ENCODE results near the gene FXYD5. TPM values are rescaled to one million over a fixed set of nuclear protein-coding genes. Genes with fewer than 3 reads are reported as not detected.
"Not testable (repeated sequence)": the region's sequence is repeated elsewhere in the genome, so short reads cannot be mapped to it uniquely, and the experiment has no call there.

The FXYD5 gene
- total RNA-seq, 2 donors from 2014 or later, result 35.5 to 46.7 TPM

- intact Hi-C loops (cut with DNase I), result no loop called here
- ATAC-seq (no peak), DNase-seq (no peak)
These were observed 7.6 kb upstream of the FXYD5 start for GRCh38 chr19:35146746-35147459.

GRCh38 chr19:35149463-35149862, 5.1 kb upstream of the FXYD5 start:
- DNase-seq, result no peak
- ATAC-seq, result no peak
- intact Hi-C loops (cut with DNase I), result no loop called here

GRCh38 chr19:35150445-35150844, 4.1 kb upstream of the FXYD5 start:
- DNase-seq (no peak), ATAC-seq (no peak)
- intact Hi-C loops (cut with DNase I), result no loop called here

- DNase-seq (no peak), ATAC-seq (no peak)
- intact Hi-C loops (cut with DNase I), result no loop called here
These were observed 3.1 kb upstream of the FXYD5 start for GRCh38 chr19:35151273-35152065.

- DNase-seq; intact Hi-C loops (cut with DNase I); ATAC-seq: not testable (repeated sequence)
These were observed 1.4 kb upstream of the FXYD5 start for GRCh38 chr19:35153129-35153522.

GRCh38 chr19:35153701-35154524, 622 bp upstream of the FXYD5 start:
- intact Hi-C loops (cut with DNase I), result no loop called here
- ATAC-seq (peak; percentile 50), DNase-seq (peak; percentile 56)

GRCh38 chr19:35155441-35155840, 906 bp downstream of the FXYD5 start:
- intact Hi-C loops (cut with DNase I), result no loop called here
- DNase-seq, result no peak
- peak; percentile 3 to 5 for ATAC-seq

- no peak for ATAC-seq
- intact Hi-C loops (cut with DNase I), result no loop called here
- no peak for DNase-seq
These were observed 1.6 kb downstream of the FXYD5 start for GRCh38 chr19:35155981-35156672.

GRCh38 chr19:35156673-35157014, 2.1 kb downstream of the FXYD5 start:
- intact Hi-C loops (cut with DNase I), result no loop called here
- ATAC-seq (no peak), DNase-seq (no peak)

GRCh38 chr19:35157431-35157830, 2.9 kb downstream of the FXYD5 start:
- ATAC-seq (no peak), DNase-seq (no peak)
- intact Hi-C loops (cut with DNase I), result no loop called here

GRCh38 chr19:35159606-35160005, 5.1 kb downstream of the FXYD5 start:
- no peak for ATAC-seq
- intact Hi-C loops (cut with DNase I), result no loop called here
- no peak for DNase-seq

GRCh38 chr19:35160629-35161433, 6.3 kb downstream of the FXYD5 start:
- ATAC-seq, result no peak
- intact Hi-C loops (cut with DNase I), result no loop called here

GRCh38 chr19:35161434-35161743, 6.9 kb downstream of the FXYD5 start:
- no peak for ATAC-seq
- intact Hi-C loops (cut with DNase I), result no loop called here
- no peak for DNase-seq

More at GRCh38 chr19:35160629-35161433, 6.3 kb downstream of the FXYD5 start:
- DNase-seq, result no peak

- ATAC-seq (no peak), DNase-seq (no peak)
- intact Hi-C loops (cut with DNase I), result no loop called here
These were observed 8.2 kb downstream of the FXYD5 start for GRCh38 chr19:35162471-35163326.

- intact Hi-C loops (cut with DNase I), result no loop called here
- ATAC-seq, result no peak
- DNase-seq, result no peak
These were observed 9.9 kb downstream of the FXYD5 start for GRCh38 chr19:35164418-35164817.

GRCh38 chr19:35165200-35166058, 10.9 kb downstream of the FXYD5 start:
- DNase-seq (no peak), ATAC-seq (no peak)
- intact Hi-C loops (cut with DNase I), result no loop called here

All from left cardiac atrium (tissue), 4 donors.